Measurements from ENCODE around the gene GABRA1.

GRCh38 chr5:161847447-161847846 lies 473 bp upstream of the GABRA1 start:
- TF ChIP-seq POLR2A (IDR thresholded peaks at IDR 0.05; ENCODE audit: low read length) (no peak), GATA1 (IDR thresholded peaks at IDR 0.05; ENCODE audit: low read depth, low read length) (no peak)
